Measurements from ENCODE around the gene RREB1. TPM values are rescaled to one million over a fixed set of nuclear protein-coding genes. Genes with fewer than 3 reads are reported as not detected.
A peak's percentile ranks its signal among the peaks of the same experiment; 100 is the strongest.

RREB1 gene, protein sequence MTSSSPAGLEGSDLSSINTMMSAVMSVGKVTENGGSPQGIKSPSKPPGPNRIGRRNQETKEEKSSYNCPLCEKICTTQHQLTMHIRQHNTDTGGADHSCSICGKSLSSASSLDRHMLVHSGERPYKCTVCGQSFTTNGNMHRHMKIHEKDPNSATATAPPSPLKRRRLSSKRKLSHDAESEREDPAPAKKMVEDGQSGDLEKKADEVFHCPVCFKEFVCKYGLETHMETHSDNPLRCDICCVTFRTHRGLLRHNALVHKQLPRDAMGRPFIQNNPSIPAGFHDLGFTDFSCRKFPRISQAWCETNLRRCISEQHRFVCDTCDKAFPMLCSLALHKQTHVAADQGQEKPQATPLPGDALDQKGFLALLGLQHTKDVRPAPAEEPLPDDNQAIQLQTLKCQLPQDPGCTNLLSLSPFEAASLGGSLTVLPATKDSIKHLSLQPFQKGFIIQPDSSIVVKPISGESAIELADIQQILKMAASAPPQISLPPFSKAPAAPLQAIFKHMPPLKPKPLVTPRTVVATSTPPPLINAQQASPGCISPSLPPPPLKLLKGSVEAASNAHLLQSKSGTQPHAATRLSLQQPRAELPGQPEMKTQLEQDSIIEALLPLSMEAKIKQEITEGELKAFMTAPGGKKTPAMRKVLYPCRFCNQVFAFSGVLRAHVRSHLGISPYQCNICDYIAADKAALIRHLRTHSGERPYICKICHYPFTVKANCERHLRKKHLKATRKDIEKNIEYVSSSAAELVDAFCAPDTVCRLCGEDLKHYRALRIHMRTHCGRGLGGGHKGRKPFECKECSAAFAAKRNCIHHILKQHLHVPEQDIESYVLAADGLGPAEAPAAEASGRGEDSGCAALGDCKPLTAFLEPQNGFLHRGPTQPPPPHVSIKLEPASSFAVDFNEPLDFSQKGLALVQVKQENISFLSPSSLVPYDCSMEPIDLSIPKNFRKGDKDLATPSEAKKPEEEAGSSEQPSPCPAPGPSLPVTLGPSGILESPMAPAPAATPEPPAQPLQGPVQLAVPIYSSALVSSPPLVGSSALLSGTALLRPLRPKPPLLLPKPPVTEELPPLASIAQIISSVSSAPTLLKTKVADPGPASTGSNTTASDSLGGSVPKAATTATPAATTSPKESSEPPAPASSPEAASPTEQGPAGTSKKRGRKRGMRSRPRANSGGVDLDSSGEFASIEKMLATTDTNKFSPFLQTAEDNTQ (N-terminal part only)
- 25.5 and 29.1 TPM in 2 replicates for total RNA-seq (2014; rRNA removed; shearing (Covaris generic))
- 7.9 and 8.5 TPM in 2 replicates for polyA plus RNA-seq (2016; fragmentation: Nextera tagmentation; extraction: Ambion mirVana)
- long read RNA-seq, partial matches to known transcripts: 1 of 3 reads
- long read RNA-seq, other reads (novel, unspliced or antisense): 2 of 3 reads

DNA sequence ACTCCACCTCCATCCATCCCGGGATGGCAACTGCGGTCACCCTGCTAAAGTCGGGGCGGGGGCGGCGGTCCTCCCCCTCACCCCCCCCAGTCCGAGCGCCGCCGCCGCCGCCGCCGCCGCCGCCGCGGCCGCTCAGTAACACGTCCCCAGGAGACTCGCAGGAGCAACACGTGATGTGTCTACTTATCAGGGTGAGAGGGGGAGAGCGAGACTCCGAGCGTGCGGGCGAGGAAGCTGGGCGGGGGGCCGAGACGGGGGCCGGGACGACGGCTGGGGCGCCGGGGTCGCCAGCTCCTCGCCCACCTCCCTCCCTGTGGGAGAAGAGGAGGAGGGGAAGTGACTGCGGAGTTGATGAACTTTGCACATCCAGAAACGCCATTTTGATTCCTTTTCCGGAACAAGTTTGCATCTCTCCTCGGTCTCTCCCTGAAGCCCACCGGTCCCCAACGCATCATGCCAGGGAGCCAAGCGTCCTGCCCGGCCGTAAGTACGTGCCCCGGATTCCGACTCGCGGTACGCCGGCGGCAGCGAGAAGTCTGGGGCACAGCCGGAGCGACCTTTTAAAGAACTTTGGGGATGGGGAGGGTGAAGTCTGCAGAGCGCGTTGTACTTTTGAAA is at the start of gene RREB1:
Gene RREB1, plus strand, starts transcription at position 384 of the 618 bp plus-strand sequence. CDS start 73,951 bp downstream, outside the sequence.
- H3K9me2 ChIP-seq (ENCODE audit: insufficient read depth): no peaks in the 10 kb centered on the region
- TF ChIP-seq ZNF114 (CRISPR knock-in tag; IDR thresholded peaks at IDR 0.05): no peak
- TF ChIP-seq, protein P1, sequence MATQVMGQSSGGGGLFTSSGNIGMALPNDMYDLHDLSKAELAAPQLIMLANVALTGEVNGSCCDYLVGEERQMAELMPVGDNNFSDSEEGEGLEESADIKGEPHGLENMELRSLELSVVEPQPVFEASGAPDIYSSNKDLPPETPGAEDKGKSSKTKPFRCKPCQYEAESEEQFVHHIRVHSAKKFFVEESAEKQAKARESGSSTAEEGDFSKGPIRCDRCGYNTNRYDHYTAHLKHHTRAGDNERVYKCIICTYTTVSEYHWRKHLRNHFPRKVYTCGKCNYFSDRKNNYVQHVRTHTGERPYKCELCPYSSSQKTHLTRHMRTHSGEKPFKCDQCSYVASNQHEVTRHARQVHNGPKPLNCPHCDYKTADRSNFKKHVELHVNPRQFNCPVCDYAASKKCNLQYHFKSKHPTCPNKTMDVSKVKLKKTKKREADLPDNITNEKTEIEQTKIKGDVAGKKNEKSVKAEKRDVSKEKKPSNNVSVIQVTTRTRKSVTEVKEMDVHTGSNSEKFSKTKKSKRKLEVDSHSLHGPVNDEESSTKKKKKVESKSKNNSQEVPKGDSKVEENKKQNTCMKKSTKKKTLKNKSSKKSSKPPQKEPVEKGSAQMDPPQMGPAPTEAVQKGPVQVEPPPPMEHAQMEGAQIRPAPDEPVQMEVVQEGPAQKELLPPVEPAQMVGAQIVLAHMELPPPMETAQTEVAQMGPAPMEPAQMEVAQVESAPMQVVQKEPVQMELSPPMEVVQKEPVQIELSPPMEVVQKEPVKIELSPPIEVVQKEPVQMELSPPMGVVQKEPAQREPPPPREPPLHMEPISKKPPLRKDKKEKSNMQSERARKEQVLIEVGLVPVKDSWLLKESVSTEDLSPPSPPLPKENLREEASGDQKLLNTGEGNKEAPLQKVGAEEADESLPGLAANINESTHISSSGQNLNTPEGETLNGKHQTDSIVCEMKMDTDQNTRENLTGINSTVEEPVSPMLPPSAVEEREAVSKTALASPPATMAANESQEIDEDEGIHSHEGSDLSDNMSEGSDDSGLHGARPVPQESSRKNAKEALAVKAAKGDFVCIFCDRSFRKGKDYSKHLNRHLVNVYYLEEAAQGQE (IDR thresholded peaks at IDR 0.05; ENCODE audit: unreplicated experiment): no peak
- no peak for TF ChIP-seq NANOG (IDR thresholded peaks at IDR 0.05; ENCODE audit: borderline replicate concordance)
- no peak for TF ChIP-seq EZH2phosphoT487 (IDR thresholded peaks at IDR 0.05; ENCODE audit: unreplicated experiment)
- TF ChIP-seq, protein P2, sequence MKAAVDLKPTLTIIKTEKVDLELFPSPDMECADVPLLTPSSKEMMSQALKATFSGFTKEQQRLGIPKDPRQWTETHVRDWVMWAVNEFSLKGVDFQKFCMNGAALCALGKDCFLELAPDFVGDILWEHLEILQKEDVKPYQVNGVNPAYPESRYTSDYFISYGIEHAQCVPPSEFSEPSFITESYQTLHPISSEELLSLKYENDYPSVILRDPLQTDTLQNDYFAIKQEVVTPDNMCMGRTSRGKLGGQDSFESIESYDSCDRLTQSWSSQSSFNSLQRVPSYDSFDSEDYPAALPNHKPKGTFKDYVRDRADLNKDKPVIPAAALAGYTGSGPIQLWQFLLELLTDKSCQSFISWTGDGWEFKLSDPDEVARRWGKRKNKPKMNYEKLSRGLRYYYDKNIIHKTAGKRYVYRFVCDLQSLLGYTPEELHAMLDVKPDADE (IDR thresholded peaks at IDR 0.05): no peak
- peak; percentile 36; the same call in 1 of the 2 replicates for TF ChIP-seq POLR2AphosphoS5 (IDR thresholded peaks at IDR 0.05; ENCODE audit: low read depth)
- ATAC-seq (peak; percentile 44), DNase-seq (ENCODE audit: low spot score) (peak; percentile 70)
- Mint-ChIP-seq H3K4me3 (peak within 1 kb of the TSS; percentile 91), H3K36me3 (ENCODE audit: low read depth) (no peaks in the 10 kb centered on the region; the same call in 2 of the 3 replicates), H3K27ac (peak within 1 kb of the TSS; percentile 83; the same call in 1 of the 2 replicates), H3K4me1 (peaks cover 39% of the 10 kb centered on the region), H3K9me3 (no peaks in the 10 kb centered on the region; the same call in 2 of the 3 replicates), H3K27me3 (ENCODE audit: insufficient read depth, low read depth, poor library complexity) (peaks cover 22% of the 10 kb centered on the region)
- H3K27ac ChIP-seq (ENCODE audit: low read depth): peak within 1 kb of the TSS; percentile 69; the same call in 1 of the 2 replicates
- no peaks in the 10 kb centered on the region for H3K36me3 ChIP-seq (ENCODE audit: insufficient read depth)
- peak within 1 kb of the TSS; percentile 92 for H2AFZ ChIP-seq
- H4K20me1 ChIP-seq (replicated peaks; ENCODE audit: insufficient read depth): peaks cover 28% of the 10 kb centered on the region
- H3K4me1 ChIP-seq (ENCODE audit: insufficient read depth): peaks cover 37% of the 10 kb centered on the region
- peak within 1 kb of the TSS; percentile 98 for H3K4me3 ChIP-seq
- peaks cover 32% of the 10 kb centered on the region for H3K79me2 ChIP-seq (replicated peaks; ENCODE audit: insufficient read depth)
- peak within 1 kb of the TSS; percentile 96 for H3K4me2 ChIP-seq
- H3K27me3 ChIP-seq (ENCODE audit: insufficient read depth): peaks cover 59% of the 10 kb centered on the region
- 0 out of 2 replicates have a peak, but pooled peaks cover 4% of the 10 kb centered on the region for H3F3A ChIP-seq (replicated peaks; ENCODE audit: low read depth)

Measured in GM23338 (cell line).